Measurements from ENCODE around the gene DAGLA. TPM values are rescaled to one million over a fixed set of nuclear protein-coding genes. Genes with fewer than 3 reads are reported as not detected.

DAGLA gene
- polyA plus RNA-seq, 4 donors = 3.3 to 5.5 (median 4.4) TPM

DNA sequence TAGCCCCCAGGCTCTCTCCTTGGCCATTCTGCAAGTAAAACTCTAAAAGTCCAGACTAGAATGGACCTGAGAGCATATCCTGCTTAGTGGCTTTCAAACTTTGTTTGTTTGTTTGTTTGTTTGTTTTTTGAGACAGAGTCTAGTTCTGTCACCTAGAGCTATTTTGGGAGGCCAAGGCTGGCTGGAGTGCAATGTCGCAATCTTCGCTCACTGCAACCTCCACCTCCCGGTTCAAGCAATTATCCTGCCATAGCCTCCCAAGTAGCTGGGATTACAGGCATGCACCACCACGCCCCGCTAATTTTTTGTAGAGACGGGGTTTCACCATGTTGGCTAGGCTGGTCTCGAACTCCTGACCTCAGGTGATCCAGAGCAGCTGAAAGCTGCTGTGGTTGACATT is 28.9 kb downstream of the DAGLA start:
- no peak for DNase-seq (ENCODE audit: low read depth in 4 of 4, low spot score in 2 of 4)

DNA sequence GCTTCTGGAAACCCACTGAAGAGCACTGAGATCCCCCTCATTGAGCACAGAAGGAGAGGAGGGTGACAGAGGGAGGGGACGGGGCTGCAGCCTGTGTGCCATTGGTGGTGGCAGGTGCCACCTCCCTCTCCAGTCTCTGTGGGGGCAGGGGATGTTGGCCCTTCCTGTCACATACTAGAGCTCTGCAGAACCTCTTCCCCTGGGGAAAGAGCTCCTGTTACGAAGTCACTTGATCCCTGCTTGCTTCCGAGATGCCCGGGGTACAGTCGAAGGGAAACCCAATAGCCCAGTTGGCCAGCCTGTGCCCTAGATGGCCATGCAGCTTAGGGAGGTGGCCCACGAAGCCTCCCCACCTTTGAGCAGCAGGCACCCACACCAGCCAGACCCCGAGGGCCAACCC is 29.4 kb downstream of the DAGLA start:
- DNase-seq (ENCODE audit: low read depth in 4 of 4, low spot score in 2 of 4) = no peak

DNA sequence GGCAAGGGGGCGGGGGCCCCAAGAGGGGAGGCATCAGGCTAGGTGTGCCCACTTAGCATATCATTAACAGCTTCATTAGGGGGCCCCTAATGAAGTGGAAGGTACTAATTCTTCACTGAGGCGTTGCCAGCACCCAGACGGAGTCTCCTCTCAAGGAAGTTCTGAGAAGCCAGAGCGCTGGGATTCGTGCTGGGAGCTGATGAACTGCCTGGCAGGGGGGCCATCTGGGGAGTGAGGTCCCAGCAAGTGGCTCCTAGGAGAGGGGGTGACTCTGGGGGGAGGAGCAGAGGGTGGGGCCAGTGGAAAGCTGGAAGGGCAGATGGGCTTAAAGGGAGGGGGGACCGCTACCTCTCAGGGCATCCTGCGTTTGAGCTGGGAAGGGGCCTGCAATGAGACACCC is 29.8 kb downstream of the DAGLA start:
- DNase-seq (ENCODE audit: low read depth in 4 of 4, low spot score in 2 of 4) = no peak

DNA sequence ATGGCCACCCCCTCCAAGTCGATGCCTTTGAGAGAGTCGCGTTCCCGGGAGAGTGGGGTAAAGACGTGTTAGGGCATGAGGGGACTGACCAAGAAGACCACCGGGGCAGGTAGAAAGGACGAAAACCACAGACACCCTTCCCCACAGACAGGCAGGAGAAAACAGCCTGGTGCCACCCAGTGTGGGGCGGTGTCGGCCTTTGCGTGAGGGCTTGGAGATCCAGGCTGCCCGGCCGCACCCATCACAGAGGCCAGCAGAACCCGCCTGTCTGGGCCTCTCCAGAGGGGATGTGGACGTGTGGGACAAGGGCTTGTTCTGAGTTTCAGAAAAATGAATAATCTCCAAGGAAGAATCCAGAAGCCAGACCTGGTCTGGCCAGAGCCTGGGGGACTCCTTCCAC is 30.8 kb downstream of the DAGLA start:
- no peak for DNase-seq (ENCODE audit: low read depth in 4 of 4, low spot score in 2 of 4)

DNA sequence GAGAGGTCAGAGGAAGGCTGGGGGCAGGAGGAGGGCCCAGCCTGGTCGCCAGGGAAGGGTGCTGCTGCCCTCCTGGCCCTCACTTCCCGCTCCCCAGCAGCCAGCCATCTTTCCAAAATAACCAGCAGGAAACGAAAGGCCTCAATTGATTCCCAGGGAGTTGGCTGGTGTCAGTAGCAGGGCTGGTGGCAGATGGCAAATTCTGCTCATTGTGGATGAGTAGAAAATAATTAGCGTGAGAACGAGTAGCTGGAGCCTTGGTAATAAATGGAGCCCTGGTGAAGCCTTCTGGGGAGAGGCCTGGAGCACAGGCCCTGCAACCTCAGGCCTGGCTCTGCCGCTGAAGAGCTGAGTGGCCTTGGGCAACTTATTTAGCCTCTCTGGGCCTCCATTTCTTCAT is 31.3 kb downstream of the DAGLA start:
- DNase-seq (ENCODE audit: low read depth in 4 of 4, low spot score in 2 of 4) = no peak

DNA sequence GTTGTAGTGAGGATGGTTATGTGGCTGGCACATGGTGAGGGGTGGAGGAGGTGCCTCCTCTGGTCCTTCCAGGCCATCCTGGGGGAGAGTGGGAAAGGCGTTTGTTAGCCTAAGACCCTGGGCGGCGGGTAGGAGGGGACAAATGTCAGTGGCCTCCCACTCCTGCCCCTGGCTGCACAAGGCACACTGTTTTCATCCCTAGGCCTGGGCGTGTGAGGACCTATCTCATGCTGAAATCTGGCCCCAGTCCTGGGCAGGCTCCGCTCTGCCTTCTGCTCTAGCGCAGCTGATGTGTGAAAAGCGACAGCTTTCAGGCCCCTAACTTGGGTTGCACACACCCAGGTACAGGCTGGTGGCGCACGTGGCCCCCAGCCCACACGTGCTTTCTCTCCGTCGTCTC is 32.1 kb downstream of the DAGLA start:
- DNase-seq (ENCODE audit: low read depth in 4 of 4, low spot score in 2 of 4) = no peak

DNA sequence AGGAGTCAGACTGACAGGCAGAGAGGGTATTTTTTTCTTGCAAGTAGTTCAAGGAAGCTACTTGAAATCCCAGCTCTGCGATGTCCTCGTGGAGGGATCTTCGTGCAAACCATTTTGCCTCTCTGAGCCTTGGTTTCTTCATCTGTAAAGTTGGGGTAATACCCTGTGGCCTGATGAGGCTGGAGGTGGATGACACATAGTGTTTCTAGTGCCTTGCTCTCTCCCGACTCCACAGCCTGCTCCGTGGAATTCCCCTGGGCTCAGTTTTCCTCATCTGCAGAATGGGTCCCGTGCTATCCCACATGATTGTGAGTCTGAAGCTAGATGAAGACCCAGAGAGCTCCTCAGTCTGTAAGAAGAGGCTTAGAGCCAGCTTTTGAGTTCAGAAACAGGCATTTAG is 32.7 kb downstream of the DAGLA start:
- DNase-seq (ENCODE audit: low read depth in 4 of 4, low spot score in 2 of 4) = no peak

DNA sequence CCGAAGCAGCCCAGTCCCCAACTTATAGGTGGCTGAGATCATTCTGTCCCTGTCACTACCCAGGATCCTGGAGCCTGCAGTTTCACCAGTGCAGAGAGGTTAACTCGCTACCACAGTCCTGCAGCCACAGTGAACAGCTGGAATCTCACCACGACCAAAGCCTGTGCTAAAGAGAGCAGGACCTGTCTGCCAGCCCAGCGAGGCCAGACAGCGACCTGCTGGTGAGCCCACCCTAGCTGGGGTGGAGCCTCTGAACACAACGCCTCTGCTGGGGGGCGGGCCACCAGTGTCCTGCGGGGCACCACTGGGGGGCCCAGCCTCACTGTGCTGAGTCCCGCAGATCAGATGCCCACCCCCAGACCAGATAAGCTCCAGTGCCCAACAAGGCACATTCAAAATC is 33.3 kb downstream of the DAGLA start:
- no peak for DNase-seq (ENCODE audit: low read depth in 4 of 4, low spot score in 2 of 4)

DNA sequence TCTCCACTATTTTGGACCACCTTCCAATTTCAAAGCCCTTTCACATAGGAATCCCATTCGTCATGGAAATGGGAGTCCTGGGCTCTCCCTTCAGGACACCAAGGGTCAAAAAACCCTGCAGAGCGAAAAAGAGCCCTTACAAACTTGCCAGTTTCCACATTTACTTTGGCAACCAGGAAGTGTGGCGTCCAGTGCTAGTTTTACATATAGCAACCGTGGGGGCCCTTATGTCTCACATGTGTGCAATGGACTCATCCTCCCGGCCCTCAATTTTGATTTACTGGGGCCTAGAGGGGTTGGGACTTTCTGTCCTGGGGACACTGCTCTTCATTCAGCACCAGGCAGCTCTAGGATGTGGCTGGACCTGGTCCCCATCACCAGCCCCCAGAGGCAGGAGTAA is 33.7 kb downstream of the DAGLA start:
- no peak for DNase-seq (ENCODE audit: low read depth in 4 of 4, low spot score in 2 of 4)

DNA sequence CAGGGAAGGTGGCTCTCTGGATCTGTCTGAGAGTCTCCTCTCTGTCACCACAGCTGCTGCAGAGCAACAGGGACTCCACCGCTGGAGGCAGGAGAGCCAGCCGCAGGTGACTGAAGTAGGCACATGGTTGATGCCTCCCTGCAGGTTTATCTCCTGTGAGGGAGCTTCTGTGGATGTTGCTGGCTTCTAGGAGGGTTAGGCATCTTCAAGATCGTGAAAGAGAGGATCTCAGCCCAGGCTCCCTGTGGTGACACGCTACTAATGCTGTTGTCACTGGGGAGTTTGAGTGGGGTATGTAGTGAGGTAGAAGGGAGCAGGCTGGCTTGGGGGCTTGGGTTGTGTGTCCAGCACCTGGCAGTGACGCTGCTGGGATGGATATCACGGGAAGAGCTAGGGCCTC is 34.1 kb downstream of the DAGLA start:
- no peak for DNase-seq (ENCODE audit: low read depth in 4 of 4, low spot score in 2 of 4)

DNA sequence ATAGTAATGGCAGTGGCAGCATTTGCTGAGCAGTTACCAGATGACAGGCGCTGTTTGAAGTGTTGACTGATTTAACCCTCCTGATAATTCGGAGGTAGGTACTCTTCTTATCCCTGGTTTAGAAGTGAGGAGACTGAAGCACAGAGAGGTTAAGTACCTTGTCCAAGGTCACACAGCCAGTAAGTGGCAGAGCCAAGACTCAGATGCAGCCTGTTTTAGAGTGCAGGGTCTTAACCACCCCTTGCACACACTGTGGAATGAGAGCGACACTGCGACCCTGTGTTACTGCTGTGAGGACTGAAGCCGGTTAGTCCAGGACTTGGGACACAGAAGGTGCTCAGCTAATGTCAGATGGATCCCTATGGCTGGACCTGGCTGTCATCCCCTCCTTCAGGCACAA is 34.7 kb downstream of the DAGLA start:
- DNase-seq (ENCODE audit: low read depth in 4 of 4, low spot score in 2 of 4) = no peak

DNA sequence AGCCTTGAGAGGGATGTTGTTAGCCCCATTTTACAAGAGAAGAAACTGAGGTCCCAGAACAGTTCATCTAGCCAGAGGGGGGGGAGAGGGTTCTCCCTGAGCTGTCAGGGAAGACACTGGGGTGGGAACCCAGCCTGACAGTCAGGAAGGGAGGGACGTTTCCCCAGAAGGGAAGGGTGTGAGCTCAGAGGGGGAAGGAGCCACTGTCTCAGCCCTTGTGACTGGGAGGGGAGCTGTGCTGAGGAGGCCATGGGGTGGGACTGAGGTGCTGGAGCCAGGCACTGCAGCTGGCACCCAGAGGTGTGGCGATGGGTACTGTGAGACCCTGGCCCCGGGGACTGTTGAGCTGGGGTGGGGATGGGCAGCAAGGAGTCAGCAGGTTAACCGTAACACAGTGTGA is 35.7 kb downstream of the DAGLA start:
- DNase-seq (ENCODE audit: low read depth in 4 of 4, low spot score in 2 of 4) = no peak

DNA sequence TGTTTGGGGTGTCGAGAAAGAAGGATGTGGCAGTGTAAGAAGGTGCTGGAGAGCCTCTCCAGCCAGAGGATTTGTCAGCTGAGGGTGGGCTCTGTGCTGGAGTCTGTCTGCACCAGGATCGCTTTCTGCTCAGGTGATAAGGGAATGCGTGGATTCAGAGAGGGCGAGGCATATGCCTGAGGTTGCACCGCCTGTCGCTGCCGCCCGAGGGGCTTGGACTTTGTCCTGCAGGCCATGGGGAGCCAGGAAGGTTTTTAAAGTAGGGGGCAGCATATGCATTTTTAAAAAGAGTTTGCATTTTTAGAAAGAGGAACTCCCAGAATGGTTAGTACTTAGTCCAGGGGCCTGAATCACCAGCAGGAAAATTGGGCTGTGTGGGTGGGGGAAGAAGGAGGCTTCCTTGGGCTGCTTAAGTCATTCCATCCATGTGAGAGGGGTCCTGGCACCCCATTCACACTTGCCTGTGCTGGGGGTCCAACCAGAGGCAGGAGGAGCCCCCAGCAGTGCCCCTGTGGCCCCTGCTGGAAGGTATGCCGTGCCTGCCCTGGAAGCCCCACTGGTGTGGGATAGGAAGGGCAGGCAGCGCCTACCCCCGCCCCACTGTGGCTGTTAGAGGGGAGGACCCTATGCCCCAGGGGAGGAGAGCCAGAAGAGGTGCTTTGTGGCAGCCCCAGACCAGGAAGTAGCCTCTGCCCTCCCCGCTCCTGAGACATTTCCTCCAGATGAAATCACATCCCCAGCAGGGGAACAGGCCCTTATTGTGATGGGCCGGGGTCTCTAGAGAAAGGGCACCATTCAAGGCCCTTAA is 36.5 kb downstream of the DAGLA start:
- no peak for DNase-seq (ENCODE audit: low read depth in 4 of 4, low spot score in 2 of 4)

DNA sequence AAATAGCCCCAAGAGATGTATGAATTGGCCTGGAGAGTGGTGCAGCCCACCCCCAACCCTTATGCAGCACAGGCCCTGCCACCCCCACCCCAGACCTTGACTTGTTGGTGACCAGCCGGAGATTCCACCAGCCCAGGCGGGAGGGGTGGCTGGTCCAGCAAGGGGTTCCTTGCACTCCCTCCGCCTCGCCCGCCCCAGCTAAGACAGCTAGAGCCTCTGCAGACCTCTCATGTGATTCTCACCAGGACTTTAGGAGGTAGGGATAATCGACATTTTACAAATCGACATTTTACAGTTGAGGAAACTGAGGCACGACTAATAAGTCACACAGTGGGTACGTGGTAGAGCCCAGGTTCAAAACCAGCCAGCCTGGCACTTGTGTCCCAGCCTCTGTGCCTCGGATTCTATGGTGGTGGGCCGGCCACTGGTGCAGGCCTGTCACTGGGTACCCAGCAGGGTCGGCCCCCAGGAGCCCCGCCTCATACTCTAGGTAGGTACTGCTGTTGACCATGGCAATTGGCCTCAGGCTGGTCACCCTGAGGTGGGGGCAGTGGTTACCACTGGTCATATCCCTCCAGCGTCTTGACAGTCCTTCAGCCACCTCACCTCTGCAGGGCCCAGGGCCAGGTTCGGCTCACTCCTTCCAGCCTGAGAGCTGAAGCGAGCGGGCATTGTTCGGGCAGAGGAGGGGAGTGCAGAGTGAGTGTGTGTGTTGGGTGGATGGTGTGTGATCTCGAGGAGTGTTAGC is 37.3 kb downstream of the DAGLA start:
- DNase-seq (ENCODE audit: low read depth in 4 of 4, low spot score in 2 of 4) = no peak

DNA sequence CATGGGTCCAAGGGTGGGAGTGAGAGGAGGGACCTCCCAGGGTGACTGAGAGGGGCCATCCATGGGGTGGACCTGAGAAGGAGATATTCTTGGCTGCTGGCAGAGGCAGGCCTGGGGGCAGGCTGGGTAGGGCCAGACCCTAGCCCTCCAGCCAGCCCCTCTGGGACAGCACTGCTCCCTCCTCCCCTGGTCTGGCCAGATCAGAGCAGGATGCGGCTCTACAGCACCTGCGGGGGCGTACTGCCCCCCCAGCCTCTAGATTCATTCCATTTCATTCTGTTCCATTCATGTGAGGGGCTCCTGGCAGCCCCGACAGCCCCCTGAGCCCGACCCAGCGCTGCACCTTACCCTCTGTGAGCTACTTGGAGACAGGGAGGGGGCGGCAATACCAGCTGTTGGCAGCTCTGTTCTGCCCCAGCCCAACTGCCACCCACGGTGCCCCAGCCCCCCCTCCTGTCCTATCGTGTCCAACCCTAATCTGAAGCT is 37.9 kb downstream of the DAGLA start:
- no peak for DNase-seq (ENCODE audit: low read depth in 4 of 4, low spot score in 2 of 4)

DNA sequence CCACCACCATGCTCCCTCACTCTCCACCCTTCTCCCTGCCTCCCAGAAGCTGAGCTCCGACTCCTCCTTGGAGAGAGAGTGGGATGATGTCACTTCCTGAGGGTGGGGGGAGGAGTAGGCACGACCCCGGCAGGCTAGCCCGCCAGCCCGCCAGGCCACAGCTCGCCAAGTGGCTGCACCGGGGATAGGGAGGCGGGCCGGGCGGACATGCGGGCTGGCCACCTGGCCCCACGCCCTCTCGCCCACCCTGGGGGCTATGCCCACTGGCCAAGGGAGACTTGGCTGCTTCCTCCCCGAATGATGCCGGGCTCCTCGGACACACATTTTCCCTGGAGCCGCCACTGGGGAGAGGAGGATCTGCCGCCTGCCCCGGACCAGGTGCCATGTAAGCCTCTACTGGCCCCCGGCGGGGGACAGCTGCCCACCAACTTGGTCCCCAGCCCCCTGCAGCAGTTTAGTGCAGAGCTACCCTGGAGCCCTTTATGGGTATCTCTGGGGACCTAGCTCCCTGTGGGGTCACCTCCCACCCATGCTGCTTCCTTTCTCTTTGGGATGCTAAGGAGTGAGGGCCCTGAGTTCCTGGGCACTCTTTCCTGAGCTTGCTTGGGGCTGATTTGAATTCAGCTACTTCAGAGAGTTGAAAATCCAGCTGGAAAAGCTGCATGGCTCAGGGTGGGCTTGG is 38.6 kb downstream of the DAGLA start:
- peak in 3 of 4 donors; percentile 52 to 68 (median 63) for DNase-seq (ENCODE audit: low read depth in 4 of 4, low spot score in 2 of 4)

DNA sequence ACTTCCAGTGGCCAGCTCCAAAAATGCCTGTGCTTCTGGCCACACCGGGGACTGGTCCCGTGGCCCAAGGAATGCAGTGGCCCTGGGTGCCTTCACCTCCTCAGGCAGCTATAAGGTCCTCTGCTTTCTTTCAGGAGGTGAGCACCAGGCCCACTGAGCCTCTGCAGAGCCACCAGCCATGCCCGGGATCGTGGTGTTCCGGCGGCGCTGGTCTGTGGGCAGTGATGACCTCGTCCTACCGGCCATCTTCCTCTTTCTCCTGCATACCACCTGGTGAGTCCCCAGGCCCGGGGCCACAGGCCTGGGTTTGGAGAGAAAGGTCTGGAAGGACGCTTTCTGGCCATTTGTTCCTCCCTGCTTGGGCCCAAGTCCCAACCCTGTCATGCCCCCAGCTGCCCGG is 39.8 kb downstream of the DAGLA start:
- DNase-seq (ENCODE audit: low read depth in 4 of 4, low spot score in 2 of 4) = no peak

DNA sequence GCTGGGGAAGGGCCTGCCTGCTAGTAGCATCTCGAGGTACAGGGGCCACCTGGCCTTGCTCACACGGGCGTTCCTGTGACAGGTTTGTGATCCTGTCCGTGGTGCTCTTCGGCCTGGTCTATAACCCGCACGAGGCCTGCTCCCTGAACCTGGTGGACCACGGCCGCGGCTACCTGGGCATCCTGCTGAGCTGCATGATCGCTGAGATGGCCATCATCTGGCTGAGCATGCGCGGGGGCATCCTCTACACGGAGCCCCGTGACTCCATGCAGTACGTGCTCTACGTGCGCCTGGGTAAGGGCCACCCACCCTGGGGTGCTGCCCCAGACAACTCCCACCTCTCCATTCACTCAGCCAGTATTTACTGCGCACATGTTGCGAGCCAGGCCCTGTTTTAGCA is 40.4 kb downstream of the DAGLA start:
- no peak for DNase-seq (ENCODE audit: low read depth in 4 of 4, low spot score in 2 of 4)

DNA sequence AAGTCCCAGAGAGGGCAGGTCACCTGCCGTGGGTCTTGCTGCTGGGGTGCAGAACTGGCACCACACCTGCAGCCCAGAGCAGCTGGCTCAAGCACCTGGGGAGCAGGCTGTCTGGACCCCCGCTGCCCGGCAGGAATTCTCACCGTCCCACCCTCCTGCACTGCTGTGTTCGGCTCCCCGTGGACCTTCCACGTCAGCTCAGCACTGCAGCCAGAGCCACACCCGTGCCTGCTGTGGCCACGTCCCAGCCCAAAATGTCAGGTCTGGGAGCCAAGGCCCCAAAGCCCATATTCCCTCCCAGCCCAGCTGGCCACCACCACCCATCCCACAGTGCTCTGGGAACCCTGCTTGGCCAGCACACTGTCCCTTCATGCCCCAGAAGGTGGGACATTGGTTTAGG is 44.2 kb downstream of the DAGLA start:
- no peak for DNase-seq (ENCODE audit: low read depth in 4 of 4, low spot score in 2 of 4)

DNA sequence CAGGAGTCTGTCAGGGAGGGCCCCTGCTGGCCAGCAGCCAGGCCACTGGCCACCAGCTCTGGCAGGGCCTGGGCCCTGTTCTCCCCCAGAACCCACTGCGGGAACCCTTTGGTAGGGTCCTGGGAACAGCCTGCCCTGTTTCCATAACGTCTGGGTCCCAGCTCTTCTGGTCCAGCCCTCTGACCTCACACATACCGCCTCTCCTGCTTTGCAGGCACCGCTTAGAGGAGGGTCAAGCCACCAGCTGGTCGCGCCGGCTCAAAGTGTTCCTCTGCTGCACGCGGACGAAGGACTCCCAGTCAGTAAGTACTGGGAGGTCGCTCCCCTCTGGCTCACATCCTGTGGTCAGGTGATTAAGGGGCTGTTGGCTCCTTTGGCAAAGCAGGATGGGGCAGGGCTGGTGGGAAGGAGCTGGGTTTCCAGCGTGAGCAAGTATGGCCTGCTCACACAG is 45.6 kb downstream of the DAGLA start:
- no peak for DNase-seq (ENCODE audit: low read depth in 4 of 4, low spot score in 2 of 4)

DNA sequence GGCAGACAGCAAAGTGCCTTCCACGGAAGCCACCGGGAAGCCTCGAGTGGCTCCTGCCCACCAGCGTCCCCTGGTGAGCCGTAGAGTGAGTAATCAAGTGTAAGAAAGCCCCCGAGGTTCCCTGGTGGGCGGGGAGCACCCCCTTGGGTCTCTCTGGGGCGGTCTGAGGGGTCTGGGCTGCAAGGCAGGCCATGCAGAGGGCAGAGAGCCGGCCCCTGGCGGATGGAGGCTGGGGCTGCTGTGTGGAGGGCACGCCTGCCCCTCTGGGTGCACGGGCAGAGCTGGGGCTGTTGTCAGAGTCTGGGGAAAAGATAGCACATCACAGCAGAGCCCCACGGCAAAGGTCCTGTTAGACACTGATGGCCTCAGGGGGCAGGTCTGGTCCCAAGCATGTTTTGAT is 46.6 kb downstream of the DAGLA start:
- no peak for DNase-seq (ENCODE audit: low read depth in 4 of 4, low spot score in 2 of 4)
